MM.1S (cell line): Measurements from ENCODE around the gene TTI1.
"Not testable (repeated sequence)": the region's sequence is repeated elsewhere in the genome, so short reads cannot be mapped to it uniquely, and the experiment has no call there.

Source experiments
- CTCF ChIP-seq: fragments of 300-600 bp; sonication (generic); IDR thresholded peaks from 2 replicates; pipeline ENCODE4 v1.5.1; 2016; ENCODE audit warnings: antibody characterized with exemption, low read length, mixed read lengths
- EZH2 ChIP-seq: fragments of 300-600 bp; sonication (generic); optimal IDR thresholded peaks from 2 replicates; pipeline ENCODE3; 2017; ENCODE audit warnings: low read depth, mild to moderate bottlenecking, antibody characterized with exemption, low read length, mixed read lengths
- EZH2phosphoT487 ChIP-seq: fragments of 300-600 bp; sonication (generic); IDR thresholded peaks from 2 replicates; pipeline ENCODE4 v1.6.1; 2018; ENCODE audit warnings: antibody characterized with exemption, low read length

DNA sequence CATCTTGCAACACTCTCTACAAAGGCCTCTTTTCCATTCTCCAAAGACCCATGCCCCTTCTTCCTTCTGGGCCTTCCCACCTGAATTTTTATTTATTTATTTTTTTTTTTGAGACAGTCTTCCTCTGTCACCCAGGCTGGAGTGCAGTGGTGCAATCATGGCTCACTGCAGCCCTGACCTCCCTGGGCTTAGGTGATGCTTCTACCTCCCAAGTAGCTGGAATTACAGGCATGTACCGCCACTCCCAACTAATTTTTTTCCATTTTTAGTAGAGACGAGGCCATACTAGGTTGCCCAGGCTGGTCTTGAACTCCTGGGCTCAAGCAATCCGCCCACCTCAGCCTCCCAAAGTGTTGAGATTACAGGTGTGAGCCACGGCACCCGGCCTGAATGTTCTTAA, 23.8 kb downstream of the TTI1 start:
- TF ChIP-seq EZH2phosphoT487, CTCF, EZH2: not testable (repeated sequence)
